HL-60 (cell line): ENCODE data around the gene GLRA3.

Experiments used
- GABPA ChIP-seq: IDR thresholded peaks from 2 replicates; pipeline ENCODE4 v1.6.1; 2012; ENCODE audit warnings: low read depth
- REST ChIP-seq: IDR thresholded peaks from 2 replicates; pipeline ENCODE4 v1.6.1; 2012; ENCODE audit warnings: low read depth; ENCODE audit not compliant: insufficient replicate concordance
- TF ChIP-seq, protein P1 (sequence below): IDR thresholded peaks from one replicate; pipeline ENCODE4 v1.5.1; 2011; ENCODE audit warnings: low read length, control low read depth, inconsistent platforms; ENCODE audit not compliant: insufficient read depth

DNA sequence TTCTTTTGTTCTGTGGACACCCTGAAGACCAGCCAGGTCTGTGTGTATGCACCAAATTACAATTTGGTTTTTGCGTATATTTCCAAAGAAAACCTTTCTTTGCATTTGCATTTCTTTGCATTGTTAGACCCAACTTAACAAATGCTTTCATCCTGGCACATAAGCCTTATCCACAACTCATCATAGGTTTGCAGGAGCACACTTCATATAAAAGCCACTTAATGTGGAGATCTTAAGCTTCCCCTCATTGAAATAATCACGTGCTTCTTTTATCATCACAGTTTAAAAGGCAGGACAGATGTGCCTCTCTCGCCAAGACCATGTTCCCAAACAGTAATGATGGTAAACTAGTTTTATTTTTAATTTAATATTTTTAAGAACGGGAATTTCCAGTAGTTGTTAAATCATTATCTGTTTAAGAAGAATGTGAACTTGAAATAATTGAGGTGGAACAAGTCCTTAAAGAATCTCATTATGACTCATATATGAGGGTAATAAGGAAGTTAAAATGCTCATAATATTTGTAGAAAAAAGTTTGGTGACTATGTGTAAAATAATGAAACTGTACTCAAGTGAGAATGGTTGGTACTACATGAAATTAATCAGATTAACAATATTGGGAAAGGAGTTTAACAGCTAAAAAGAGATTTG lies 65.5 kb downstream of the GLRA3 start:
- TF ChIP-seq REST (no peak), GABPA (no peak)
- TF ChIP-seq, protein P1, sequence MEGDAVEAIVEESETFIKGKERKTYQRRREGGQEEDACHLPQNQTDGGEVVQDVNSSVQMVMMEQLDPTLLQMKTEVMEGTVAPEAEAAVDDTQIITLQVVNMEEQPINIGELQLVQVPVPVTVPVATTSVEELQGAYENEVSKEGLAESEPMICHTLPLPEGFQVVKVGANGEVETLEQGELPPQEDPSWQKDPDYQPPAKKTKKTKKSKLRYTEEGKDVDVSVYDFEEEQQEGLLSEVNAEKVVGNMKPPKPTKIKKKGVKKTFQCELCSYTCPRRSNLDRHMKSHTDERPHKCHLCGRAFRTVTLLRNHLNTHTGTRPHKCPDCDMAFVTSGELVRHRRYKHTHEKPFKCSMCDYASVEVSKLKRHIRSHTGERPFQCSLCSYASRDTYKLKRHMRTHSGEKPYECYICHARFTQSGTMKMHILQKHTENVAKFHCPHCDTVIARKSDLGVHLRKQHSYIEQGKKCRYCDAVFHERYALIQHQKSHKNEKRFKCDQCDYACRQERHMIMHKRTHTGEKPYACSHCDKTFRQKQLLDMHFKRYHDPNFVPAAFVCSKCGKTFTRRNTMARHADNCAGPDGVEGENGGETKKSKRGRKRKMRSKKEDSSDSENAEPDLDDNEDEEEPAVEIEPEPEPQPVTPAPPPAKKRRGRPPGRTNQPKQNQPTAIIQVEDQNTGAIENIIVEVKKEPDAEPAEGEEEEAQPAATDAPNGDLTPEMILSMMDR, result no peak
